Chondrocyte (in vitro differentiated cells): ENCODE data around the gene TSPAN18. TPM values are rescaled to one million over a fixed set of nuclear protein-coding genes. Genes with fewer than 3 reads are reported as not detected.

ENCODE experiments used
- DNase-seq: peaks from one replicate; pipeline ENCODE4 v3.0.0; 2021; ENCODE audit warnings: mixed read lengths, low spot score
- H3K27ac Mint-ChIP-seq: one replicate; pipeline ENCODE4 v1.8.0; 2021; ENCODE audit warnings: mild to moderate bottlenecking, moderate library complexity, mixed read lengths; ENCODE audit not compliant: unreplicated experiment
- H3K27me3 Mint-ChIP-seq: 2 replicates; pipeline ENCODE4 v1.8.0; 2021; ENCODE audit warnings: low read depth, mixed read lengths
- H3K36me3 Mint-ChIP-seq: 2 replicates; pipeline ENCODE4 v1.8.0; 2021; ENCODE audit warnings: low read depth, mixed read lengths
- H3K4me1 Mint-ChIP-seq: 2 replicates; pipeline ENCODE4 v1.8.0; 2021; ENCODE audit warnings: low read depth, mild to moderate bottlenecking, mixed read lengths
- H3K4me3 Mint-ChIP-seq: one replicate; pipeline ENCODE4 v1.8.0; 2021; ENCODE audit warnings: mild to moderate bottlenecking, moderate library complexity, mixed read lengths; ENCODE audit not compliant: unreplicated experiment
- H3K9me3 Mint-ChIP-seq: 2 replicates; pipeline ENCODE4 v1.8.0; 2021; ENCODE audit warnings: low read depth, mixed read lengths
- CTCF ChIP-seq: fragments of 200-600 bp; sonication (generic); IDR thresholded peaks from 2 replicates; pipeline ENCODE4 v1.5.0; 2021; ENCODE audit warnings: antibody characterized with exemption, mild to moderate bottlenecking, moderate library complexity
- total RNA-seq: library from RNA; stranded (reverse); gene quantifications from 3 replicates; pipeline ENCODE4 v1.2.1, GENCODE V29; 2021

TSPAN18 gene
- total RNA-seq, 1 donor from 2014 or later, result 4.0 TPM

- Mint-ChIP-seq H3K9me3 (no peaks in the 10 kb centered on the region), H3K4me1 (no peaks in the 10 kb centered on the region), H3K27me3 (peaks cover 15% of the 10 kb centered on the region)
These were observed 154.2 kb downstream of the TSPAN18 start for GRCh38 chr11:44880953-44881352.

DNA sequence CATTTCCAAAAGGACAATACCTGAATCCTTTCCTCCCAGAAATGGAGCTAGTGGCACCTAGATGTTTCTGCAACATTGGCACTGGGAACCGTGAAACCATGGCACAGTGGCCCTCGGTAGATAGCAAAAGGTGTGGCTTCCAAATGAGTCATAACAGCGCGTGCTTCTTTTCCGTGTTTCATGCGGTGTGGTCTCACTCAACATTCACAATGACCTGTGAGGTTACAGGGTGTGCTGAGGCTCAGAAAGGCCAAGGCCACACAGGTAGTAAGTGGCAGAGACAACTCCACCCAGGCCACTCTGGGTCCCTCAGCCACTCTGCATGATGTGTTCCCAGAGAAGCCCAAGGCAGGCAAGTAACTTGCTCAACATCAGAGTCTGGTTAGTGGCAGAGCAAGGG is 156.5 kb downstream of the TSPAN18 start:
- Mint-ChIP-seq H3K4me3 (no peak overlapping the region), H3K27me3 (peaks cover 16% of the 10 kb centered on the region), H3K27ac (no peak overlapping the region), H3K4me1 (peaks cover 13% of the 10 kb centered on the region), H3K36me3 (no peaks in the 10 kb centered on the region), H3K9me3 (no peaks in the 10 kb centered on the region)
- TF ChIP-seq CTCF, result no peak
- no peak for DNase-seq

More at GRCh38 chr11:44880953-44881352, 154.2 kb downstream of the TSPAN18 start:
- no peaks in the 10 kb centered on the region for H3K36me3 Mint-ChIP-seq
- H3K27ac Mint-ChIP-seq, result no peak overlapping the region
- TF ChIP-seq CTCF, result no peak
- no peak for DNase-seq
- no peak overlapping the region for H3K4me3 Mint-ChIP-seq

- H3K27ac Mint-ChIP-seq, result no peak overlapping the region
- no peak for DNase-seq
- H3K36me3 Mint-ChIP-seq, result no peaks in the 10 kb centered on the region
- no peaks in the 10 kb centered on the region for H3K9me3 Mint-ChIP-seq
- no peak for TF ChIP-seq CTCF
- peaks cover 16% of the 10 kb centered on the region for H3K4me1 Mint-ChIP-seq
- peaks cover 16% of the 10 kb centered on the region for H3K27me3 Mint-ChIP-seq
- no peak overlapping the region for H3K4me3 Mint-ChIP-seq
These were observed 157.3 kb downstream of the TSPAN18 start for GRCh38 chr11:44884056-44884455.

DNA sequence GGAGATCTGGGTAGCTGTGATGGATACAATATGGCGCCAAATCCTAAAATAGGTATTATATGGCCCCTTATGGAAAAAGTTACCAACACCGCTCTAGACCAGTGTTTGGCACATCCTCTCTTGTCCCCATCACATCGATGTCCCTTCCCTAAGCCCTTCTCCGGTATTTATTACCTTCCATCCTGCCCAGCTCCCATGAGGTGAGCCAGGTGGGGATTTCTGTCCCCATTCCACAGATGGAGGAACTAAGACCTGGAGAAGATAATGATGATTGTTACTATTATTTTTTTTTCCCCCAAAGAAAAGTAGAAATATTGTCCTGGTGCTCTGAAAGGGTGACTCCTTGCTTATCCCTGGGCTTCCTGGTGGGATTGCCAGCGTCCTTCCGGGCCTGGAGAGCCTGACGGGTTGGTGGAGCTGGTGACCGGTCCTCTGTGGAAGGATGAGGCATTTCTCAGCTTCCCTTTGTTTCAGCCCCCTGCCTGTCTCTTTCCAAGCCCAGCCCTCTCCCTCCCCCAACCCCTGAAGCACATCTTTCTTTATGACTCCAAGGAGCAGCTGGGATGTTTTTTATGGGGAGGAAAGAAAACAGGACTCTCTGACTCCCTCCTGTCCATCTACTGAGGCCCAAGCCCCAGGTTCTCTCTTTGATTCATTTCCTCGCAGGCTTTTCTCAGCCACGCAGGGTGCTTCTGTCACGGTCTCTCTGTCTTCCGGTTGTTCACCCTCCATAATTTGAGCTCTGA is 158.5 kb downstream of the TSPAN18 start:
- H3K9me3 Mint-ChIP-seq, result no peaks in the 10 kb centered on the region
- DNase-seq, result no peak
- no peak overlapping the region for H3K27ac Mint-ChIP-seq

More for the DNA sequence above, 158.5 kb downstream of the TSPAN18 start:
- Mint-ChIP-seq H3K4me3 (no peak overlapping the region), H3K4me1 (peaks cover 25% of the 10 kb centered on the region), H3K27me3 (peaks cover 16% of the 10 kb centered on the region), H3K36me3 (no peaks in the 10 kb centered on the region)
- TF ChIP-seq CTCF, result no peak
